Glomerular visceral epithelial cell (primary cell): ENCODE data around the gene HOXD4.

Source experiments
- DNase-seq: peaks from one replicate; pipeline ENCODE4 v3.0.0-alpha.2; 2016; ENCODE audit errors: extremely low spot score

Gene HOXD4

GRCh38 chr2:176187899-176188773, 36.8 kb downstream of the HOXD4 start, which contains the start of gene HOXD1:
HOXD1 (plus strand) TSS chr2:176188668; CDS start chr2:176188802, 134 bp downstream.
- peak; percentile 86 for DNase-seq

GRCh38 chr2:176188774-176189680, 37.7 kb downstream of the HOXD4 start:
- peak; percentile 33 for DNase-seq

- DNase-seq: no peak
Measured at GRCh38 chr2:176189681-176190641, 38.6 kb downstream of the HOXD4 start.

- DNase-seq: no peak
Measured at GRCh38 chr2:176192351-176192750, 41.0 kb downstream of the HOXD4 start.

- no peak for DNase-seq
Measured at GRCh38 chr2:176193048-176193447, 41.7 kb downstream of the HOXD4 start.

- no peak for DNase-seq
Measured at GRCh38 chr2:176199902-176200301, 48.6 kb downstream of the HOXD4 start.

- DNase-seq: no peak
Measured at GRCh38 chr2:176200971-176201370, 49.6 kb downstream of the HOXD4 start.

- DNase-seq: no peak
Measured at GRCh38 chr2:176202491-176202890, 51.1 kb downstream of the HOXD4 start.
